Glutamatergic neuron (in vitro differentiated cells): Measurements from ENCODE around the gene RNASEL. TPM values are rescaled to one million over a fixed set of nuclear protein-coding genes. Genes with fewer than 3 reads are reported as not detected.
A peak's percentile ranks its signal among the peaks of the same experiment; 100 is the strongest.

Source experiments
- DNase-seq: peaks from one replicate; pipeline ENCODE4 v3.0.0; 2022
- H3K27ac Mint-ChIP-seq: one replicate; pipeline ENCODE4 v1.8.0; 2020; ENCODE audit warnings: mild to moderate bottlenecking, mixed read lengths, inconsistent platforms; ENCODE audit not compliant: unreplicated experiment
- H3K27me3 Mint-ChIP-seq: one replicate; pipeline ENCODE4 v1.8.0; 2020; ENCODE audit warnings: mild to moderate bottlenecking, moderate library complexity, mixed read lengths, inconsistent platforms; ENCODE audit not compliant: unreplicated experiment
- H3K36me3 Mint-ChIP-seq: one replicate; pipeline ENCODE4 v1.8.0; 2020; ENCODE audit warnings: mild to moderate bottlenecking, mixed read lengths, inconsistent platforms; ENCODE audit not compliant: unreplicated experiment
- H3K4me1 Mint-ChIP-seq: one replicate; pipeline ENCODE4 v1.8.0; 2020; ENCODE audit warnings: mild to moderate bottlenecking, low read depth, mixed read lengths, inconsistent platforms; ENCODE audit not compliant: unreplicated experiment
- H3K4me3 Mint-ChIP-seq: one replicate; pipeline ENCODE4 v1.8.0; 2020; ENCODE audit warnings: mild to moderate bottlenecking, mixed read lengths, inconsistent platforms; ENCODE audit not compliant: unreplicated experiment
- H3K9me3 Mint-ChIP-seq: one replicate; pipeline ENCODE4 v1.8.0; 2020; ENCODE audit warnings: mild to moderate bottlenecking, moderate library complexity, mixed read lengths, inconsistent platforms; ENCODE audit not compliant: unreplicated experiment
- total RNA-seq: library from RNA; stranded (reverse); fragmentation: NEBNext Ultra II Directional; extraction: Animal tissue kit (Norgen Biotek cat#: 25700); gene quantifications from one replicate; pipeline ENCODE4 v1.2.1, GENCODE V29; 2021; ENCODE audit not compliant: unreplicated experiment
- TF ChIP-seq, protein P1 (sequence below): fragments of 200-600 bp; sonication (generic); IDR thresholded peaks from one replicate; pipeline ENCODE4 v1.5.0; 2021; ENCODE audit not compliant: partially characterized antibody, unreplicated experiment

RNASEL gene
- total RNA-seq, 1 donor from 2014 or later = 1.3 TPM

DNA sequence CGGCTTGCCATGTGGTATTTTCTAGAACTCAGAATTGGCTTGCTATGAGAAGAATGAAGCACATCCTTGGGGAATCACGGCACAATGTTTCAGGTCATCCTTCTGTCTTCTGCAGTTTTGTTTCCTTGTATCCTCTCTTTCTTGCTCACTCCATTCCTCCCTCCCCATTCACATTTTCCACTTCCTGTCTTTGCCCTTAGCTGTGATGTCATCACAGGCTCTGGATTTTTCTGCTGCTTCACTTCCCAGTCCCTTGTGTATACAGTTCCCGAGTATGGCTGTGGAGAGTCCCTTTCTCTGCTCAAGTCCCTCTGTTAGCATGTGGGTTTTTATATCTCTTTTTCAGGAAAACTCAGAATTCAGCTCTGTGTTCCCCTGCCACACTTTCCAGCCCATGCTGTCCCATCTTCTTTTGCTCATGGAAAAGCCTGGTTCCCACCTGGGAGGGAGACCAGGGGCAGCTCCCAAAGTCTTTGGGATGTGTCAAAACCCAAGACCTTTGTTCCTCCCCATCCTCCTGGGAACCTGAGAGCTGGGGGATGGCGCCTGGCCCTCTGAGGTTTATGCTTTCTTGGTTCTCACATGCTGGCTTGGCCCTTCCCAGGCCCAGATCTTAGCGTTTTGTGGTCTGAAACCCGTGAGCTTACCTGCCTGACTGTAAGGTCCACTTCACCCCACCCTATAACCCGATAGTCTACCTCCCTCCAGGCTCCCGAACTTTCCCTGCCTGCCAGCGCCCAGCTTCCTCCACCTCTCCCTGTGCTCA, 20.0 kb upstream of the RNASEL start:
- no peak for DNase-seq
- no peak overlapping the region for H3K4me3 Mint-ChIP-seq
- H3K27ac Mint-ChIP-seq = no peak overlapping the region
- TF ChIP-seq, protein P1, sequence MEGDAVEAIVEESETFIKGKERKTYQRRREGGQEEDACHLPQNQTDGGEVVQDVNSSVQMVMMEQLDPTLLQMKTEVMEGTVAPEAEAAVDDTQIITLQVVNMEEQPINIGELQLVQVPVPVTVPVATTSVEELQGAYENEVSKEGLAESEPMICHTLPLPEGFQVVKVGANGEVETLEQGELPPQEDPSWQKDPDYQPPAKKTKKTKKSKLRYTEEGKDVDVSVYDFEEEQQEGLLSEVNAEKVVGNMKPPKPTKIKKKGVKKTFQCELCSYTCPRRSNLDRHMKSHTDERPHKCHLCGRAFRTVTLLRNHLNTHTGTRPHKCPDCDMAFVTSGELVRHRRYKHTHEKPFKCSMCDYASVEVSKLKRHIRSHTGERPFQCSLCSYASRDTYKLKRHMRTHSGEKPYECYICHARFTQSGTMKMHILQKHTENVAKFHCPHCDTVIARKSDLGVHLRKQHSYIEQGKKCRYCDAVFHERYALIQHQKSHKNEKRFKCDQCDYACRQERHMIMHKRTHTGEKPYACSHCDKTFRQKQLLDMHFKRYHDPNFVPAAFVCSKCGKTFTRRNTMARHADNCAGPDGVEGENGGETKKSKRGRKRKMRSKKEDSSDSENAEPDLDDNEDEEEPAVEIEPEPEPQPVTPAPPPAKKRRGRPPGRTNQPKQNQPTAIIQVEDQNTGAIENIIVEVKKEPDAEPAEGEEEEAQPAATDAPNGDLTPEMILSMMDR = no peak
- peaks cover 7% of the 10 kb centered on the region for H3K27me3 Mint-ChIP-seq
- peaks cover 9% of the 10 kb centered on the region for H3K9me3 Mint-ChIP-seq
- no peaks in the 10 kb centered on the region for H3K36me3 Mint-ChIP-seq
- peaks cover 59% of the 10 kb centered on the region for H3K4me1 Mint-ChIP-seq

DNA sequence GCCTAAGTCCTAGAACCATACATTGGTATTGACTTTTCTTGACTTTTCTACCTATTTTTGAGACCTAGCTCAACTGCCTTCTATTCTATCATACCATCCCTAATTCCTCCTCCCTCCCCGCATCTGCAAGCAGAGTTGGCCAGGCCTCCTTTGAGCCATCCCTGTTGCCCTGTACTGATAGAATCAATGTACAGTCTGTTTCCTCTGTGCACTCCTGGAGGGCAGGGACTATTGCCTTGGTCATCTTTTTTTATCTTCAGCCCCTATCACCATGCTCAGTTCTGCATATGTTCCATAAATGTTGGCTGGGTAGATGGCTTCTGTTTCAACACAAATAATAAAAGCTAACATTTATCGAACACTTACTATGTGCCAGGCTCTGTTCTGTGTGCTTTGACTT, 19.2 kb upstream of the RNASEL start:
- Mint-ChIP-seq H3K27me3 (peaks cover 6% of the 10 kb centered on the region), H3K4me3 (no peak overlapping the region), H3K36me3 (no peaks in the 10 kb centered on the region), H3K4me1 (peaks cover 54% of the 10 kb centered on the region), H3K27ac (no peak overlapping the region), H3K9me3 (peaks cover 9% of the 10 kb centered on the region)
- no peak for DNase-seq
- TF ChIP-seq, protein P1 = no peak

DNA sequence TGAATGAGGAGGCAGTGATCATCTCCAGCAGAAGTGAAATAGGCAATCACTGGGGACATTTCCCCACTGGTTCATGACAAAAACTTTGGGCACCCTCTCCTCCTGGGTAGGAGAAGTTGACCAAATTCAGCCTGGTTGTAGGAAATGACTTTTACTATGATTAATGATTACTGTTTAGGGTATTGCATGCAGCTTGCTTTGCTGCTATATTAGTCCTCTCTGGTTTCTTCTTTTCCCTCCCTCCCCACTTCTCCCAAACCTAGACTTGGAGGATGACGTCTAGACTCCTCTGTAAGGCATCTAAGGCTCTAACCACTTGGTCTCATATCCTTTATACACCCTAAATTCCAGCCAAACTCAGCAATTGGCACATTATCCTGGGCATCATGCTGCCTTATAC, 18.5 kb upstream of the RNASEL start:
- DNase-seq = no peak
- no peaks in the 10 kb centered on the region for H3K36me3 Mint-ChIP-seq
- no peak overlapping the region for H3K4me3 Mint-ChIP-seq
- no peak overlapping the region for H3K27ac Mint-ChIP-seq
- peaks cover 9% of the 10 kb centered on the region for H3K9me3 Mint-ChIP-seq
- H3K4me1 Mint-ChIP-seq = peaks cover 48% of the 10 kb centered on the region
- H3K27me3 Mint-ChIP-seq = peaks cover 5% of the 10 kb centered on the region
- TF ChIP-seq, protein P1 = no peak

DNA sequence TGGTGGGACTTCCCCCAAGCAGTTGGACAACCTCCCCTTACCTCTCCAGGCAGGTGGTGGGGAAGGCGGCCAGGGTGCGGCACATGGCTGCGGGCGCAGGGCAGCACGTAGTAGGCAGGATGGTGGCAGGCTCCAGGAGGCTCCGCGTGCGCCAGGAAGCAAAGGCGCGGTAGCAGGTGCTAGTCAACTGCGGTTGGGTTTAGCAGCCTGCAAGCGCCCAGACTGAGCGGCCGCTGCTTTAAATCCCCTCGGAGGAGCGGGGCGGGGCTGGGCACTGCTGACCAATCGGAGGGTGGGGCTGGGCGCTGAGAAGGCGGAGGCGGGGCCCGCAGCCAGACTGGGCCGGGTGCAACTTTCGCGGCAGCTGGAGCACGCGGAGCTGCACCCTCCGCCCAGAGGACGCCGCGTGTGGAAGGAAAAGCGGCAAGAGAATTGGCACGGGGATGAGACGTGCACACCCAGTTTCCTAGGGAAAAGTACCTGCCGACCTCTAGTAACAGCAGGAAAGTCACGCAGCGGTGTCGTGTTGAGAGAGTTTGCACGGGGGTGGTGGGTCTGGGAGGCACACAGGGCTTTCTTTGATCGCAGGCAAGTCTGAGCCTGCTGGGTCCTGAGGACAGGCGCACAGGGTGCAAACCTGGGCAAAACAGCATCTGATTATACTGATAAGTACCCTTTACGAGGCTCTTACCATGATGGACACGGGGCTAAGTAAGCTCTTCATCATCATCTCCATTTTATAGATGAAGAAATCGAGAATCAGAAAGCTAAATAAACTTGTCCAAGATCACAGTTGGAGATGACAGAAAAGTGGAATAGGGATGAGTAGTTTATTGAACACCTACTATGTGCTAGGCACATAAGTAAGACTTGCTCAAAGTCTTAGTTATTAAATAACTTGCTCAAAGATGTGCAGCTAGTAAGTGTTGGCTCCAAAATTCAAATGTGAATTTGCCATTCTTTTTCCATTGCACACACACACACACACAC, 15.4 kb upstream of the RNASEL start, which contains the start of gene RGS16:
Gene RGS16, minus strand, starts transcription at position 215 of the 990 bp plus-strand sequence. Its CDS starts 130 bp downstream, at position 85.
- peak; percentile 95 for DNase-seq
- Mint-ChIP-seq H3K27me3 (peaks cover 2% of the 10 kb centered on the region), H3K36me3 (no peaks in the 10 kb centered on the region), H3K27ac (no peak within 1 kb of the TSS), H3K4me1 (peaks cover 22% of the 10 kb centered on the region), H3K4me3 (no peak within 1 kb of the TSS), H3K9me3 (peaks cover under 1% of the 10 kb centered on the region)
- TF ChIP-seq, protein P1 = no peak
